Urothelium cell line (cell line): ENCODE measurements around the gene DMWD.
"Not testable (repeated sequence)": the region's sequence is repeated elsewhere in the genome, so short reads cannot be mapped to it uniquely, and the experiment has no call there.

ENCODE experiments used
- DNase-seq: peaks from one replicate; pipeline ENCODE4 v3.0.0; 2011; ENCODE audit warnings: low spot score, mixed read lengths
- FAIRE-seq: peaks from 2 replicates; lab custom pipeline; 2011; peaks lifted over from hg19 to GRCh38; lab: Jason Lieb, UNC

DMWD gene

GRCh38 chr19:45817010-45817724, 24.5 kb upstream of the DMWD start:
- DNase-seq (peak; percentile 98), FAIRE-seq (peak; percentile 96)

GRCh38 chr19:45816236-45817009, 23.8 kb upstream of the DMWD start:
- no peak for FAIRE-seq
- DNase-seq: no peak

GRCh38 chr19:45815481-45816216, 23.0 kb upstream of the DMWD start:
- no peak for FAIRE-seq
- no peak for DNase-seq

- FAIRE-seq: no peak
- DNase-seq: no peak
Observed at GRCh38 chr19:45814851-45815480, 22.3 kb upstream of the DMWD start, which contains the start of gene RSPH6A. Gene RSPH6A, minus strand, starts transcription at chr19:45815308. Its CDS starts 132 bp downstream, at chr19:45815176.

GRCh38 chr19:45814166-45814780, 21.6 kb upstream of the DMWD start:
- FAIRE-seq (no peak), DNase-seq (no peak)

- no peak for DNase-seq
- no peak for FAIRE-seq
Observed at GRCh38 chr19:45812297-45812696, 19.7 kb upstream of the DMWD start.

GRCh38 chr19:45809643-45810159, 17.1 kb upstream of the DMWD start:
- FAIRE-seq (no peak), DNase-seq (peak; percentile 54)

- DNase-seq (no peak), FAIRE-seq (no peak)
Observed at GRCh38 chr19:45805719-45806118, 13.1 kb upstream of the DMWD start.

- FAIRE-seq (no peak), DNase-seq (no peak)
Observed at GRCh38 chr19:45804959-45805230, 12.2 kb upstream of the DMWD start.

- DNase-seq: no peak
- FAIRE-seq: peak; percentile 84
Observed at GRCh38 chr19:45804140-45804958, 11.7 kb upstream of the DMWD start.

- FAIRE-seq: no peak
- no peak for DNase-seq
Observed at GRCh38 chr19:45801603-45802175, 9.0 kb upstream of the DMWD start.

GRCh38 chr19:45800070-45800553, 7.5 kb upstream of the DMWD start:
- FAIRE-seq: no peak

GRCh38 chr19:45799541-45799940, 6.9 kb upstream of the DMWD start:
- not testable (repeated sequence) for FAIRE-seq, DNase-seq

More at GRCh38 chr19:45800070-45800553, 7.5 kb upstream of the DMWD start:
- DNase-seq: peak; percentile 49

GRCh38 chr19:45798995-45799517, 6.4 kb upstream of the DMWD start:
- DNase-seq (peak; percentile 79), FAIRE-seq (peak; percentile 72)

GRCh38 chr19:45794627-45795026, 2.0 kb upstream of the DMWD start:
- no peak for FAIRE-seq
- DNase-seq: no peak

GRCh38 chr19:45793876-45794275, 1.2 kb upstream of the DMWD start:
- DNase-seq: no peak
- no peak for FAIRE-seq

GRCh38 chr19:45793178-45793564, 526 bp upstream of the DMWD start:
- FAIRE-seq (no peak), DNase-seq (no peak)

- DNase-seq (no peak), FAIRE-seq (no peak)
Observed at GRCh38 chr19:45791744-45792469, 738 bp downstream of the DMWD start.
